Activated B cell treated with CpG ODN at 0.5 μM for 24 hours (primary cell): ENCODE results near the gene PDGFD. TPM values are rescaled to one million over a fixed set of nuclear protein-coding genes. Genes with fewer than 3 reads are reported as not detected.

ENCODE experiments used
- ATAC-seq: fragments of 200-7000 bp; cut with Tn5 transposase; one replicate; pipeline ENCODE4 v1.10.0; 2021; ENCODE audit warnings: low read depth, mild to moderate bottlenecking, moderate library complexity
- CTCF ChIA-PET: fragments of 350-600 bp; sonication (Branson Sonifier 250); formaldehyde crosslinking; loops from one replicate; lab custom pipeline; 2021; ENCODE audit warnings: antibody characterized with exemption; lab: Charles Lee
- POLR2A ChIA-PET: fragments of 350-600 bp; sonication (Branson Sonifier 250); formaldehyde crosslinking; loops from one replicate; lab custom pipeline; 2021; ENCODE audit warnings: antibody characterized with exemption; lab: Charles Lee
- DNase-seq: peaks from one replicate; pipeline ENCODE4 v3.0.0; 2022
- H3K27ac Mint-ChIP-seq: one replicate; pipeline ENCODE4 v1.8.0; 2020; ENCODE audit warnings: mixed read lengths
- H3K27me3 Mint-ChIP-seq: one replicate; pipeline ENCODE4 v1.8.0; 2021; ENCODE audit warnings: mixed read lengths
- H3K36me3 Mint-ChIP-seq: one replicate; pipeline ENCODE4 v1.8.0; 2021; ENCODE audit warnings: low read depth, mixed read lengths
- H3K4me1 Mint-ChIP-seq: one replicate; pipeline ENCODE4 v1.8.0; 2021; ENCODE audit warnings: mixed read lengths
- H3K4me3 Mint-ChIP-seq: one replicate; pipeline ENCODE4 v1.8.0; 2020; ENCODE audit warnings: mild to moderate bottlenecking, mixed read lengths
- H3K9me3 Mint-ChIP-seq: one replicate; pipeline ENCODE4 v1.8.0; 2020; ENCODE audit warnings: mixed read lengths
- intact Hi-C: fragments of 100-400 bp; cut with micrococcal nuclease; formaldehyde crosslinking; loops from one replicate; pipeline ENCODE4 v1.15.1; 2024
- total RNA-seq: library from RNA; stranded (reverse); gene quantifications from 2 replicates; pipeline ENCODE4 v1.2.3, GENCODE V29; 2022
- TF ChIP-seq, protein P1 (sequence below): fragments of 200-600 bp; IDR thresholded peaks from one replicate; pipeline ENCODE4 v1.8.0; 2022; ENCODE audit warnings: antibody characterized with exemption, mild to moderate bottlenecking

The PDGFD gene
- total RNA-seq, 1 donor from 2014 or later, result 0.53 TPM

DNA sequence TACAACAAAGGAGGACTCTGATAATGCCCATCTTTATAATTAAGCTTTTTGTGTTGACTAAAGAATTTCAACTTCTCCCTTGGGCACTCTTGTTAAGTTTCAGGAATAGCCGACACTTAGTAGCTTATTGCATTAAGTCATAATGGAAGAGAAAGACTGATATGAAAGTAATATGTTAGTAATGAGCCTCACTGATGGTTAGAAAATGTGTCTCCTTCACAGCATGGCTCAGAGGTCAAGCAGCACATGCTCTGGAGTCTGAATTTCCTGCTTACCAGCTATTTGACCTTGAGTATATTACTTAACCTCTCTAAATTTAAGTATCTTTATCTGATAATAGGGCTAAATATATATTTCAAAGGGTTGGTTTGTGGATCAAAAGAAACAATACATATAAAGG is 39.0 kb downstream of the PDGFD start:
- H3K4me3 Mint-ChIP-seq, result no peak overlapping the region
- ChIA-PET CTCF (no interaction called here), POLR2A (no interaction called here)
- ATAC-seq (no peak), DNase-seq (no peak)
- intact Hi-C loops, result loop anchor here (1.0 kb wide), 1 partner anchor 8 kb away; no protein-coding TSS in a partner anchor
- H3K9me3 Mint-ChIP-seq, result no peaks in the 10 kb centered on the region
- no peak overlapping the region for H3K27ac Mint-ChIP-seq
- no peaks in the 10 kb centered on the region for H3K4me1 Mint-ChIP-seq
- H3K27me3 Mint-ChIP-seq, result no peaks in the 10 kb centered on the region
- no peaks in the 10 kb centered on the region for H3K36me3 Mint-ChIP-seq
- TF ChIP-seq, protein P1, sequence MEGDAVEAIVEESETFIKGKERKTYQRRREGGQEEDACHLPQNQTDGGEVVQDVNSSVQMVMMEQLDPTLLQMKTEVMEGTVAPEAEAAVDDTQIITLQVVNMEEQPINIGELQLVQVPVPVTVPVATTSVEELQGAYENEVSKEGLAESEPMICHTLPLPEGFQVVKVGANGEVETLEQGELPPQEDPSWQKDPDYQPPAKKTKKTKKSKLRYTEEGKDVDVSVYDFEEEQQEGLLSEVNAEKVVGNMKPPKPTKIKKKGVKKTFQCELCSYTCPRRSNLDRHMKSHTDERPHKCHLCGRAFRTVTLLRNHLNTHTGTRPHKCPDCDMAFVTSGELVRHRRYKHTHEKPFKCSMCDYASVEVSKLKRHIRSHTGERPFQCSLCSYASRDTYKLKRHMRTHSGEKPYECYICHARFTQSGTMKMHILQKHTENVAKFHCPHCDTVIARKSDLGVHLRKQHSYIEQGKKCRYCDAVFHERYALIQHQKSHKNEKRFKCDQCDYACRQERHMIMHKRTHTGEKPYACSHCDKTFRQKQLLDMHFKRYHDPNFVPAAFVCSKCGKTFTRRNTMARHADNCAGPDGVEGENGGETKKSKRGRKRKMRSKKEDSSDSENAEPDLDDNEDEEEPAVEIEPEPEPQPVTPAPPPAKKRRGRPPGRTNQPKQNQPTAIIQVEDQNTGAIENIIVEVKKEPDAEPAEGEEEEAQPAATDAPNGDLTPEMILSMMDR, result no peak

DNA sequence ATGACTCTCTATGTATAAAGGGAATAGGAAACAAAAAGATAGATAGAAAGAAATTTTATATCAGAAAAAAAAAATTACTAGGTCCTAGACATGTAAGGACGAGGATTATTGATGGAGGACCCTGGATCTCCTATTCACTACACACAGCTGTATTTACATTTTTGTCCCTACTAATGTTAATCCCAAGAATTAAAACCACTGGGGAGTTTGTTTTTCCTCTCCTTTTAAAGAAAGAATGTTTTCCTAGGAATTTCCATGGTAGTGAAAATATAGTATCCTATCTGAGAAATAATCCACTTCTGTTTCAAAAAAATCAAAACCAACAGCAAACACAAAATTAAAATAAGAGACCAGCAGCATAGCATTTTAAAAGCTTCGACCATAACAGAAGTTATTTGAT is 41.1 kb downstream of the PDGFD start:
- no peaks in the 10 kb centered on the region for H3K27me3 Mint-ChIP-seq
- ATAC-seq (no peak), DNase-seq (no peak)
- ChIA-PET POLR2A (no interaction called here), CTCF (no interaction called here)
- intact Hi-C loops, result no loop called here
- H3K4me3 Mint-ChIP-seq, result no peak overlapping the region
- no peak overlapping the region for H3K27ac Mint-ChIP-seq
- TF ChIP-seq, protein P1, result no peak
- no peaks in the 10 kb centered on the region for H3K36me3 Mint-ChIP-seq
- H3K4me1 Mint-ChIP-seq, result no peaks in the 10 kb centered on the region
- H3K9me3 Mint-ChIP-seq, result no peaks in the 10 kb centered on the region

DNA sequence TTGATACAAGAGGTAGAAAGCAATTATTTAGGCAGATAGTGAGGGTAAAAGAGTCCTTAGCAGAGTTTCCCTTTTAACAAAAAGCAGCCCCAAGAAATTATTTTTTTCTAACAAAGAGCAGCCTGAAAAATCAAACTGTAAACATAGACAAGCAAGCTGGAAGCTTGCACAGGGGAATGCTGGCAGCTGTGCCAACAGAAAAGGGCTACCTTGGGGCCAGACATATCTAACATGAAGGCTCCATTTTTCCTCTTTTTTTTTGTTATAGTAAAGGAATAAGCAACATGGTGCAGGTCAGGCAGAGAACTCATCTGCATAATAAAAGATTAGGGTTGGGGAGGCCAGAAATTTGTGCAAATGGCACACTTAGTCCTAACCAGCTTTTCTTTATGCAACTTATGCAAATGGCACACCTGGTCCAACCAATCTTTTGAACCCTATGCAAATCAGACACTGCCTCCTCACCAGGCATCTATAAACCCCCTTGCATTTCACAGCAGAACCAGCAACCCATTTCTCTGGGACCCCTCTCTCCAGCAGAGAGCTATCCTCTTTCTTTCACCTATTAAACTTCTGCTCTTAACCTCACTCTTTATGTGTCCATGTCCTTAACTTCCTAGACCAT is 41.8 kb downstream of the PDGFD start:
- DNase-seq, result no peak
- ChIA-PET CTCF (no interaction called here), POLR2A (no interaction called here)
- peaks cover under 1% of the 10 kb centered on the region for H3K9me3 Mint-ChIP-seq
- no peaks in the 10 kb centered on the region for H3K27me3 Mint-ChIP-seq
- TF ChIP-seq, protein P1, result no peak
- intact Hi-C loops, result no loop called here
- no peaks in the 10 kb centered on the region for H3K4me1 Mint-ChIP-seq
- H3K27ac Mint-ChIP-seq, result no peak overlapping the region
- no peak for ATAC-seq
- no peak overlapping the region for H3K4me3 Mint-ChIP-seq
- no peaks in the 10 kb centered on the region for H3K36me3 Mint-ChIP-seq

DNA sequence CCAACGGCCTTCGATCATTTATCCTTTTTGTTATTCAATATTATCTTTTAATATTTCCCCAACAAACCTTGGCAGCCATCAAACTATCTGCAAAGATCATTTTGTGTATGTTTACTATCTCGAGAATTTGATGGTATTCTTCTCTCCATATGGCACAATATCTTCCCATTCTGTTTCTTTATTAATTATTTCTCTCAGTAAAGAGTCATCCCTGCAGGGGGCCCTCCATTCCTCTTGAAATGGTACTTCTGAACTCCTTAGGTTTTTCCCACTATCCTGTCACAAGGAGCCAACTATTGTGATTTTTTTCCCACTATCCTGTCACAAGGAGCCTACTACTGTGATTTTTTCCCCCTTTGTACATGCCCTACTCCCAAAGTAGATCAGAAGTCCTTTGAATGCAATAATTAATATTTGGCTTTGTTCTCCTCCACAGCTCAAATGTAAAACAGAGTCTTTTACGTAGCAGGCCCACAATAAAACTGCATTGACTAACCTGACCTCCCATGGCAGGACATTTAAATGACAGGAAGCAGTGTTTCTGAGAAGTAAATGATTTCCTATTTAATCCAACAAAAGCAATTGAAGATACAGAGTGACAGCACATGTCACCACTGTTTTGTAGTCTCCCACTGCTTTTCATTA is 43.3 kb downstream of the PDGFD start:
- Mint-ChIP-seq H3K27ac (no peak overlapping the region), H3K4me1 (no peaks in the 10 kb centered on the region), H3K9me3 (peaks cover 5% of the 10 kb centered on the region), H3K4me3 (no peak overlapping the region), H3K27me3 (no peaks in the 10 kb centered on the region), H3K36me3 (no peaks in the 10 kb centered on the region)
- intact Hi-C loops, result no loop called here
- TF ChIP-seq, protein P1, result no peak
- ATAC-seq, result no peak
- ChIA-PET POLR2A (no interaction called here), CTCF (no interaction called here)
- no peak for DNase-seq

DNA sequence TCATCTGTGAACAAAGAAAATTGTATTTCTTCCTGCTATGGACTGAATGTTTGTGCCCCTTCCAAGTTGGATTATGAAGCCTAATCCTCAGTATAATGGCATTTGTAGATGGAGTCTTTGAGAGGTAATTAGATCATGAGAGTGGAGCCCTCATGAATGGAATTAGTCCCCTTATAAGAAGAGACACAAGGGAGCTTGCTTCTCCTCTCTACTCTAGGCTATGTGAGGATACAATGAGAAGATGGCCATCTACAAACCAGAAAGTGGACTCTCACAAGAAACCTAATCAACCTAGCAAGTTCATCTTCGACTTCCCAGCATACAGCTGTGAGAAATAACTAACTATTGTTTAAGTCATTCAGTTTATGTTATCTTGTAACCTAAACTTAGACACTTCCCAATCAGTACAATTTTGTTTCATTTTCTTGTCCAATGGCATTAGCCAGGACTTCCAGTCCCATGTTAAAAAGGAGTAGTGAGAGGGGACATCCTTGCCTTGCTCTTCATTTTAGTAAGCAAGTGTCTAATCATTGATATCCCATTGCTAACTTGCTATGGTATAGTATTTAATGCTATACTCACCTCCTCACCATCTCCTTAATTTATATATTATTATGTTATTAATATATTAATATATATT is 45.7 kb downstream of the PDGFD start:
- intact Hi-C loops, result no loop called here
- Mint-ChIP-seq H3K36me3 (no peaks in the 10 kb centered on the region), H3K27ac (no peak overlapping the region), H3K27me3 (no peaks in the 10 kb centered on the region), H3K4me1 (no peaks in the 10 kb centered on the region), H3K4me3 (no peak overlapping the region), H3K9me3 (peaks cover 11% of the 10 kb centered on the region)
- no peak for DNase-seq
- POLR2A ChIA-PET, result no interaction called here
- CTCF ChIA-PET, result no interaction called here
- TF ChIP-seq, protein P1, result no peak
- no peak for ATAC-seq
